HFF-Myc (cell line): Measurements from ENCODE around the gene ACP1.

Experiments
- DNase-seq: peaks from one replicate; pipeline ENCODE4 v3.0.0-alpha.2; 2011; ENCODE audit warnings: low read depth; ENCODE audit errors: extremely low read depth
- H3K4me3 ChIP-seq: replicated peaks from 2 replicates; pipeline ENCODE4 v1.5.1; 2011; ENCODE audit warnings: low read depth, mild to moderate bottlenecking, control low read depth, low read length
- TF ChIP-seq, protein P1 (sequence below): IDR thresholded peaks from 2 replicates; pipeline ENCODE4 v1.5.1; 2012; ENCODE audit warnings: mild to moderate bottlenecking, low read depth, low read length, control low read depth; ENCODE audit errors: missing control alignments

The ACP1 gene

GRCh38 chr2:284896-285492 lies 20.2 kb downstream of the ACP1 start:
- DNase-seq: no peak
- no peak overlapping the region for H3K4me3 ChIP-seq
- TF ChIP-seq, protein P1, sequence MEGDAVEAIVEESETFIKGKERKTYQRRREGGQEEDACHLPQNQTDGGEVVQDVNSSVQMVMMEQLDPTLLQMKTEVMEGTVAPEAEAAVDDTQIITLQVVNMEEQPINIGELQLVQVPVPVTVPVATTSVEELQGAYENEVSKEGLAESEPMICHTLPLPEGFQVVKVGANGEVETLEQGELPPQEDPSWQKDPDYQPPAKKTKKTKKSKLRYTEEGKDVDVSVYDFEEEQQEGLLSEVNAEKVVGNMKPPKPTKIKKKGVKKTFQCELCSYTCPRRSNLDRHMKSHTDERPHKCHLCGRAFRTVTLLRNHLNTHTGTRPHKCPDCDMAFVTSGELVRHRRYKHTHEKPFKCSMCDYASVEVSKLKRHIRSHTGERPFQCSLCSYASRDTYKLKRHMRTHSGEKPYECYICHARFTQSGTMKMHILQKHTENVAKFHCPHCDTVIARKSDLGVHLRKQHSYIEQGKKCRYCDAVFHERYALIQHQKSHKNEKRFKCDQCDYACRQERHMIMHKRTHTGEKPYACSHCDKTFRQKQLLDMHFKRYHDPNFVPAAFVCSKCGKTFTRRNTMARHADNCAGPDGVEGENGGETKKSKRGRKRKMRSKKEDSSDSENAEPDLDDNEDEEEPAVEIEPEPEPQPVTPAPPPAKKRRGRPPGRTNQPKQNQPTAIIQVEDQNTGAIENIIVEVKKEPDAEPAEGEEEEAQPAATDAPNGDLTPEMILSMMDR: no peak

GRCh38 chr2:285531-285930 lies 20.8 kb downstream of the ACP1 start:
- TF ChIP-seq, protein P1: no peak
- no peak overlapping the region for H3K4me3 ChIP-seq
- DNase-seq: no peak

- no peak for DNase-seq
- TF ChIP-seq, protein P1: no peak
- no peak overlapping the region for H3K4me3 ChIP-seq
Observed at GRCh38 chr2:286035-286434, 21.3 kb downstream of the ACP1 start.

DNA sequence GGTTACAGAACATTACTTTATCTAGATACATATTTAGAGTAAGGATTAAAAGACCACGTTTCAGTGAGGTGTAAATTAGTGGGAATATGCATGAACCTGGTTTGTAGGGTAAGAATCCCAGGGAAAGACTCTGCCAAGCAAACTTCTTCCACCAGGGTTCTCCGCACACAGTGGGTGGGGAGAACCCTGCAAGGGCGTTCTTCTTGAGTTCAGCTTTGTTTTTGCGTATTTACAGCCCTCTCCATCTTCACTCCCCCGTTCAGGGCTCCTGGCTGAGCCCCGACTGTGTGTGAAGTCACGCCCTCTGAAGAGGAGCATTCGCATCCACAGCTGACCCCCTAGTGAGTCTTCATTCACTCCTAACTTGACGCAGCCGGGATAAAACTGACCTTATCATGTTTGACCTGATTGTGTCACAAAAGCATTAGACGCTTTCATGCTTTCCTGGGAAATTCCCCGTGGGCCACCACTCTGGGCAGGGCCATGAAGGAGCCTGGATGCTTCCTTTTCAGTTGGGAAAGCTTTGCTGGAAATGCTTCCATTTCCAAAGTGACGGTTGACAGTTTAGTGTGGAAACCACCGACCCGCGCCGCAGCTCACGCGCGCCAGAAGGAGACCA lies 22.1 kb downstream of the ACP1 start:
- H3K4me3 ChIP-seq: no peak overlapping the region
- TF ChIP-seq, protein P1: no peak
- DNase-seq: no peak

DNA sequence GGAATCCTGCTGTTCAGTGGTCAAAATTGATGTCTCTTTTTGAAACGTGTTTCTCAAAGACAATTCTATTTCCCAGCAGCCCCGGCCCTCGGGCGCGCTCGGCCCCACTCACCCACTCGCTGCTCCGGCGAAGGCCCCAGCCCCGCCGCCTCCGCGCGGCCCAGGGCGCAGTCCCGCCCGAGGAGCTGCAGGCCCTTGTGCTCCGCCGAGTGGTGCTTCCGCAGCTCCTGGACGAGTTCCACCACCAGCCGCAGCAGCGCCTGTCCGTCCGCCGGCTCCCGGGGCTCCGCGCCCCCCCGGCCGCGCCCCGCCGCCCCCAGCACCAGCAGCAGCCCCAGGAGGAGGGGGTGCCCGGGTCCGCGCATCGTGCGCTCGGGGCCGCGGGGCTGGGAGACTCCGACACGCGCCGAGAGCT lies 22.7 kb downstream of the ACP1 start:
- DNase-seq: no peak
- TF ChIP-seq, protein P1: no peak
- no peak overlapping the region for H3K4me3 ChIP-seq

DNA sequence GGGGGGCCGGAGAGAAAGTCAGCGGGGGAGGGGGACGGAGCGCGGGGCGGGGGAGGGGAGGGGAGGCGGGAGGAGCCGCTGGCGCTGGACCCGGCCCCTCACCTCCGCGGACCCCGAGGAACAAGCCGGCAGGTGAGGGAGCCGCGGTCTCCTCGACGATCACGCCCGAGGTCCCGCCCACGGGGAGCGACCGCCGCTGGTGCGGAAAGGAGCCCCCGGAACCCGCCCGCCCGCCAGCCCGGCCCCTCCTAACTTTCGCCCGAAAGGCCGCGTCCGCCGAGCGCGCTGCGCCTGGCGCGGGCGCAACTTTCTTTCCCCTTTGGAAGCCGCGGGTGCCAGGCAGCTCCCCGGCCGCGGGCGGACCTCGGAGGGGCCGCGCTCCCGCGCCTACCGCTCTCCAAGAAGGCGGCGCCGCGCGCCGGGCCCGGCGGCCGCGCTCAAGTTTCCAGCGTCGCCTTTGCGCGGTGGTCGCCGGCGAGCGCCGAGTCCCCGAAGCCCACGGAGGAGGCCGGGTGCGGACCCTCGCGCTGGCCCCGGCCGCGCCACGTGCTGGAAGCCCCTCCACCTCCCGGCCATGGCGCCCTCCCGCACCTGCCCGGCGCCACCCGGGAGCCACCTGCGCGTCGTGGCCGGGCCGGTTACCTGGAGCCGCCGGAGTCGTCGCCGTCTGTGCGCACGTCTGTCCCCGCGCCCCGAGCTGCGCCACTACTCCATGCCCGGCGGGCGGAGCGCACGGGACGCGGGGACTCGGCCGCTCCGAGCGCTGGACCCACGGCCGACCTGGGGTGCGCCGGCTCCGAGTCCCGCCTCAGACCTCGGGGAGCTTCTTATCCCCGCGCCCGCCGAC lies 23.4 kb downstream of the ACP1 start, which contains the start of gene ALKAL2:
Gene ALKAL2, minus strand, starts transcription at position 181 of the 847 bp plus-strand sequence. CDS start 256 bp downstream, outside the sequence.
- TF ChIP-seq, protein P1: no peak
- DNase-seq: no peak
- H3K4me3 ChIP-seq: no peak within 1 kb of the TSS
